HG02870 (cell line): ENCODE results near the gene PRR30.
"Not testable (repeated sequence)": the region's sequence is repeated elsewhere in the genome, so short reads cannot be mapped to it uniquely, and the experiment has no call there.

ENCODE experiments used
- ATAC-seq: cut with Tn5 transposase; IDR thresholded peaks from one replicate; pipeline ENCODE4 v1.9.1; 2021; ENCODE audit warnings: mild to moderate bottlenecking, moderate library complexity; ENCODE audit not compliant: unreplicated experiment

The PRR30 gene

GRCh38 chr2:27139310-27139709, at the start of gene PRR30:
TSS of gene PRR30 (minus strand) at chr2:27139410. CDS start at chr2:27138329, 1,081 bp downstream.
- ATAC-seq = no peak

DNA sequence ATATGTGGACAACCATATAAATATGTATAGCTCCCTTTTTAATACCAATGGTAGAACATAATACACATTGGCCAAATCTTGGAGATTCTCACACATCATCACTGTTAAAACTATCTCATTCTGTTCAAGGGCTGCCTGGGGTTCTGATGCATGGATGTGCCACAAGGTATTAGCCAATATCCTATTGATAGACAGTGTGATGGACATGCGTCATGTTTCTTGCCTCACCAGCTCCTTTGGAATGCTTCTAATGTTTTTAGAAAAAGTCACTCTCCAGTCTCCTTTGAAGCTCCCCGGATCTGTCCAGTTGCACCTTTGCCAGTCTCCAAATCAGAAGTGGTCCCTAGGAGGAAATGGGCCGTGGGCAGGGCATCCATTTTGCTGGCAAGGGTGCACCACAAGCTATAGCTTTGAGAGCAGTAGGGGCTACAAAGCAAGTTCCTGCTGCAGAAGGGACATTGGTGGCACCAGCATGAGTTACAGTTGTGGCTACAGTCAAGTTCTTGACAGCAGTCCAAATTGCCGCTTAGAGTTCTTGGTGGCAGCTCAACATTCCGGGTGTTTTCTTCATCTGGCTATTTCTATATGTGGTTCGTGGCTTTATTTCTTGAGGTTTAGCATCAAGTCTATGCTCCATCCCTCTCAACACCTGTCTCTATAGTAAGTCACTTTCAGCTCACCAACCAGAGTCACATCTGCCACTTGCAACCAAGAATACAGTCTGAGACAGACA, 47.6 kb upstream of the PRR30 start:
- no peak for ATAC-seq

- ATAC-seq = no peak
Measured at GRCh38 chr2:27185331-27186026, 46.3 kb upstream of the PRR30 start.

GRCh38 chr2:27184115-27184514, 44.9 kb upstream of the PRR30 start:
- ATAC-seq = no peak

- no peak for ATAC-seq
Measured at GRCh38 chr2:27182346-27182745, 43.1 kb upstream of the PRR30 start.

DNA sequence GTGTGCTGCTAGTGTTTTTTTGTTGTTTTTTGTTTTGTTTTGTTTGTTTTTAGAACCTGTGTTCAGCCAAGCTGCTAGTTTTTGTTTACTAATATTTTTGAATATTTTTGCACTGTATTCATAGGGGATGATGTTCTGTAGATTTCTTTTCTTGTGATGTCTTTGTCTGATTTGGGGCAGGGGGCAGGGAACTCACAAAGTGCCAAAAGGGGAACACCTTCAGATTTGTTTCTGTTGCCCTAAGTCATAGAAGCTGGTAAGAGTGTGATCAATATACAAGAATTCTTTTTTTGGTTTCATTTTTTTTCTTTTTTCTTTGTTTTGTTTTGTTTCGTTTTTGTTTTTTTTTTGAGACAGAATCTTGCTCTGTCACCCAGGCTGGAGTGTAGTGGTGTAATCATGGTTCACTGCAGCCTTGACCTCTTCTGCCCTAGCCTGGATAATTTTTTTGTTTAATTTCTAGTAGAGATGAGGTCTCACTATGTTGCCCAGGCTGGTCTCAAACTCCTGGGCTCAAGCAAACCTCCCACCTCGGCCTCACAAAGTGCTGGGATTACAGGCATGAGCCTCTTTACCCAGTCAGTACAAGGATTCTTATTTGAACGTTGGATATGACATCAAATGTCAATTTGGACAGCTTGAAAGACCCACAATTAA, 40.3 kb upstream of the PRR30 start:
- no peak for ATAC-seq

- ATAC-seq = no peak
Measured at GRCh38 chr2:27178469-27178868, 39.3 kb upstream of the PRR30 start.

- no peak for ATAC-seq
Measured at GRCh38 chr2:27177441-27178351, 38.5 kb upstream of the PRR30 start.

GRCh38 chr2:27175781-27176180, 36.6 kb upstream of the PRR30 start:
- ATAC-seq = not testable (repeated sequence)

GRCh38 chr2:27175330-27175729, 36.1 kb upstream of the PRR30 start:
- ATAC-seq = no peak

DNA sequence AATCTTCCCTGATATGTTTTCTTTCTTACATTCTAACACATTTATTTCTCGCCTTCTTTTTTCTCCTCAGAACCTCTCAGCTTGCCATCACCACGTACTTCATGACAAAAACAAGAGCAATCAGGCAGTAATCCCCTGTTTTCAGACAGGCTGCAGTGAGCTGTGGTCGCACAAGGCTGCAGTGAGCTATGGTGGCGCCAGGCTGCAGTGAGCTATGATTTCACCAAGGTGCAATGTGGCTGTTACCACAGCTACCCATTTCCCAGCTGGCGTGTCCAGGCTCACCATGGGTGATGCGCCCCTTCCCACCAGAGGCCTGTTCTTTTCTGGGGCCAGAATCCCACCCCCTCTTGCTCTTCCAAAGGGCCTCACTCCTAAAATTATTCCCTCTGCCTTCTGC, 35.4 kb upstream of the PRR30 start:
- ATAC-seq = no peak

GRCh38 chr2:27171351-27171848, 32.2 kb upstream of the PRR30 start:
- no peak for ATAC-seq

GRCh38 chr2:27170581-27171337, 31.5 kb upstream of the PRR30 start:
- ATAC-seq = no peak

- peak; percentile 44 for ATAC-seq
Measured at GRCh38 chr2:27164960-27165763, 26.0 kb upstream of the PRR30 start.

DNA sequence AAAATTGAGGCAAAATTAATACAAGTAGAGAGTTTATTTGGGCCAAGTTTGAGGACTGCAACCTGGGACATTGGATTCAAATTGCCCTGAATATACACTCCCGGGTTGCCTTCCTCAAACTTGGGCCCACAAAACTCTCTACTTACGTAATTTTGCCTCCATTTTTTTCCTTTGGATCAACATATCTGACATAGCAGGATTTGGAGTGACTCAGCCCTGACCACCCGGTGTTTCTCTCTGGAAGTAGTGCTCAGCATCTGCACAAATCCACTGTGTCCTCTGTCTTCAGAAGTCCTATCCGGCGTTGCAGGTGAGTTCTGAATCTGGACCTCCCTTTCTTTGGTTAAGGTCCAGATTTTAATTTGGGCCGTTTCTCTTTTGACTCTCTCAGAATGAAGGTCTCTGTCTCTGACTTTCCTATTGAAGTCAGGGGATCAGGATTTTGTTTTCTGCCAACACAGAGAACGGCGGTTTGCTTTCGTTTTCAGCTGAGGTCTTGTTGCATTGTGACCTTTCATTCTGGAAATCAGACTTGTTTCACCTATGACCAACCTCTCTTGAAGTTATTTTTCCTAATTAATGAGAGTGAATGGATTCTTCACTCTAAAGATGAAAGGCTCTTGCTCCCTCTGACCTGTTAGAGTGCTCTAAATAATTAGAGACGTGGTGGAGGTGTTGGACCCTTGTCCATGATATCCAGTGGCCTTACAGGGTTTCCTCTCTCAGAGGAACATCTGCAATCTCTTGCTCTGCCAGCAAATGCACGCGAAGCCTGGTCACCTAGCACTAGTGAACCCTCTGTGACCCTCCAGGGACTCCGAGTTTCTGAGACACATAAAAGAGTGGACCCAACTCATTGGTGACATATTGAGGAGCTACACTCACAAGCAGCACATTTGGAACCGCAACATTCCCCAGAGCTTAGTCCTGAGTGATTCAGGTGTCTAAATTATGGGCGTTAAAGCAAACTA, 23.2 kb upstream of the PRR30 start:
- ATAC-seq = no peak

- ATAC-seq = no peak
Measured at GRCh38 chr2:27160191-27160590, 21.0 kb upstream of the PRR30 start.

GRCh38 chr2:27159271-27159670, 20.1 kb upstream of the PRR30 start:
- ATAC-seq = no peak

GRCh38 chr2:27158468-27158867, 19.3 kb upstream of the PRR30 start:
- ATAC-seq = no peak
